HepG2 (cell line): ENCODE data around the gene TBC1D1. TPM values are rescaled to one million over a fixed set of nuclear protein-coding genes. Genes with fewer than 3 reads are reported as not detected.

Experiments used
- EED ChIP-seq: sonication (generic); formaldehyde crosslinking; IDR thresholded peaks from 2 replicates; pipeline ENCODE4 v1.5.0; 2020; ENCODE audit warnings: mild to moderate bottlenecking, missing genetic modification reagents
- FOSL2 ChIP-seq: sonication (generic); formaldehyde crosslinking; IDR thresholded peaks from 2 replicates; pipeline ENCODE4 v1.4.0; 2020; ENCODE audit warnings: missing genetic modification reagents
- HMG20A ChIP-seq: IDR thresholded peaks from 2 replicates; pipeline ENCODE4 v1.6.1; 2016; ENCODE audit warnings: borderline replicate concordance
- MEIS1 ChIP-seq: sonication (generic); formaldehyde crosslinking; IDR thresholded peaks from 2 replicates; pipeline ENCODE4 v1.9.0; 2021; ENCODE audit warnings: mild to moderate bottlenecking, missing genetic modification reagents, moderate library complexity, borderline replicate concordance
- PLRG1 ChIP-seq: fragments of 450-650 bp; conservative IDR thresholded peaks from 2 replicates; pipeline ENCODE4 v1.6.1; 2016
- ZKSCAN5 ChIP-seq: sonication (generic); formaldehyde crosslinking; IDR thresholded peaks from 2 replicates; pipeline ENCODE4 v1.5.1; 2020; ENCODE audit warnings: mild to moderate bottlenecking, missing genetic modification reagents
- ZNF121 ChIP-seq: sonication (generic); formaldehyde crosslinking; IDR thresholded peaks from 2 replicates; pipeline ENCODE4 v1.5.0; 2020; ENCODE audit warnings: mild to moderate bottlenecking, missing genetic modification reagents
- ZNF552 ChIP-seq: sonication (generic); formaldehyde crosslinking; IDR thresholded peaks from 2 replicates; pipeline ENCODE4 v1.9.0; 2022; ENCODE audit warnings: missing genetic modification reagents, mild to moderate bottlenecking, borderline replicate concordance
- ZNF609 ChIP-seq: sonication (generic); formaldehyde crosslinking; IDR thresholded peaks from 2 replicates; pipeline ENCODE4 v1.4.0; 2020; ENCODE audit warnings: mild to moderate bottlenecking, missing genetic modification reagents, borderline replicate concordance
- ZNF674 ChIP-seq: sonication (generic); formaldehyde crosslinking; IDR thresholded peaks from 2 replicates; pipeline ENCODE4 v1.5.0; 2020; ENCODE audit warnings: low read depth, mild to moderate bottlenecking, missing genetic modification reagents
- ZNF773 ChIP-seq: sonication (generic); formaldehyde crosslinking; IDR thresholded peaks from 2 replicates; pipeline ENCODE4 v1.4.0; 2020; ENCODE audit warnings: missing genetic modification reagents, borderline replicate concordance
- ZSCAN12 ChIP-seq: sonication (generic); formaldehyde crosslinking; IDR thresholded peaks from 2 replicates; pipeline ENCODE4 v1.9.0; 2021; ENCODE audit warnings: mild to moderate bottlenecking, missing genetic modification reagents
- ZSCAN9 ChIP-seq: IDR thresholded peaks from 2 replicates; pipeline ENCODE4 v1.6.1; 2016; ENCODE audit warnings: borderline replicate concordance
- ZXDC ChIP-seq: sonication (generic); formaldehyde crosslinking; IDR thresholded peaks from 2 replicates; pipeline ENCODE4 v1.5.0; 2020; ENCODE audit warnings: mild to moderate bottlenecking, missing genetic modification reagents
- polyA plus RNA-seq, 8 experiments: library from polyadenylated mRNA; depleted of rRNA in 3 of 8; stranded (reverse) in 7 of 8; unstranded in 1 of 8; fragments of >200 nt; fragmentation: Illumina TruSeq in 4 of 8; extraction: Trizol in 4 of 8; gene quantifications; 2 replicates each; pipeline versions ENCODE4 v1.2.1 to v1.2.3, GENCODE V29; 2011 to 2016; ENCODE audit warnings: low read depth in 4 of 8, missing spikeins in 1 of 8, mixed read lengths in 1 of 8; ENCODE audit not compliant: insufficient read depth in 1 of 8
- total RNA-seq, 5 experiments: library from RNA; depleted of rRNA; stranded (reverse); fragments of >200 nt; fragmentation: Illumina TruSeq; extraction: Trizol; gene quantifications; 2 replicates each; pipeline ENCODE4 v1.2.3, GENCODE V29; 2016; ENCODE audit warnings: low read depth in 1 of 5
- TF ChIP-seq, protein P1 (sequence below): IDR thresholded peaks from 2 replicates; pipeline ENCODE4 v1.6.1; 2018; ENCODE audit warnings: missing genetic modification reagents
- TF ChIP-seq, protein P2 (sequence below): sonication (generic); formaldehyde crosslinking; IDR thresholded peaks from 2 replicates; pipeline ENCODE4 v1.9.0; 2021; ENCODE audit warnings: missing genetic modification reagents, mild to moderate bottlenecking, borderline replicate concordance
- TF ChIP-seq, protein P3 (sequence below): sonication (generic); formaldehyde crosslinking; IDR thresholded peaks from 2 replicates; pipeline ENCODE4 v1.4.0; 2020; ENCODE audit warnings: missing genetic modification reagents, borderline replicate concordance

Gene TBC1D1
- total and polyA plus RNA-seq, 2 of the 13 experiments (the other 11 are each of a cell fraction or from before 2014, with no cell fraction given): 37.3 to 62.8 TPM

GRCh38 chr4:38160487-38161207, 269.8 kb downstream of the TBC1D1 start (continued):
- TF ChIP-seq FOSL2 (CRISPR knock-in tag): peak; percentile 92
- no peak for TF ChIP-seq PLRG1
- TF ChIP-seq, protein P1, sequence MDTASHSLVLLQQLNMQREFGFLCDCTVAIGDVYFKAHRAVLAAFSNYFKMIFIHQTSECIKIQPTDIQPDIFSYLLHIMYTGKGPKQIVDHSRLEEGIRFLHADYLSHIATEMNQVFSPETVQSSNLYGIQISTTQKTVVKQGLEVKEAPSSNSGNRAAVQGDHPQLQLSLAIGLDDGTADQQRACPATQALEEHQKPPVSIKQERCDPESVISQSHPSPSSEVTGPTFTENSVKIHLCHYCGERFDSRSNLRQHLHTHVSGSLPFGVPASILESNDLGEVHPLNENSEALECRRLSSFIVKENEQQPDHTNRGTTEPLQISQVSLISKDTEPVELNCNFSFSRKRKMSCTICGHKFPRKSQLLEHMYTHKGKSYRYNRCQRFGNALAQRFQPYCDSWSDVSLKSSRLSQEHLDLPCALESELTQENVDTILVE (CRISPR knock-in tag): no peak
- TF ChIP-seq ZSCAN12 (CRISPR knock-in tag): no peak
- TF ChIP-seq HMG20A: peak; percentile 84; the same call in 1 of the 2 replicates
- 0 out of 2 replicates have a peak, but pooled peaks have one; percentile 16 for TF ChIP-seq ZNF609 (CRISPR knock-in tag)
- TF ChIP-seq ZKSCAN5: no peak
- no peak for TF ChIP-seq ZNF773
- TF ChIP-seq ZXDC: no peak
- no peak for TF ChIP-seq ZNF121
- no peak for TF ChIP-seq ZSCAN9 (CRISPR knock-in tag)
- TF ChIP-seq, protein P2, sequence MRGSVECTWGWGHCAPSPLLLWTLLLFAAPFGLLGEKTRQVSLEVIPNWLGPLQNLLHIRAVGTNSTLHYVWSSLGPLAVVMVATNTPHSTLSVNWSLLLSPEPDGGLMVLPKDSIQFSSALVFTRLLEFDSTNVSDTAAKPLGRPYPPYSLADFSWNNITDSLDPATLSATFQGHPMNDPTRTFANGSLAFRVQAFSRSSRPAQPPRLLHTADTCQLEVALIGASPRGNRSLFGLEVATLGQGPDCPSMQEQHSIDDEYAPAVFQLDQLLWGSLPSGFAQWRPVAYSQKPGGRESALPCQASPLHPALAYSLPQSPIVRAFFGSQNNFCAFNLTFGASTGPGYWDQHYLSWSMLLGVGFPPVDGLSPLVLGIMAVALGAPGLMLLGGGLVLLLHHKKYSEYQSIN (CRISPR knock-in tag): no peak
- TF ChIP-seq EED (CRISPR knock-in tag): no peak
- TF ChIP-seq, protein P3, sequence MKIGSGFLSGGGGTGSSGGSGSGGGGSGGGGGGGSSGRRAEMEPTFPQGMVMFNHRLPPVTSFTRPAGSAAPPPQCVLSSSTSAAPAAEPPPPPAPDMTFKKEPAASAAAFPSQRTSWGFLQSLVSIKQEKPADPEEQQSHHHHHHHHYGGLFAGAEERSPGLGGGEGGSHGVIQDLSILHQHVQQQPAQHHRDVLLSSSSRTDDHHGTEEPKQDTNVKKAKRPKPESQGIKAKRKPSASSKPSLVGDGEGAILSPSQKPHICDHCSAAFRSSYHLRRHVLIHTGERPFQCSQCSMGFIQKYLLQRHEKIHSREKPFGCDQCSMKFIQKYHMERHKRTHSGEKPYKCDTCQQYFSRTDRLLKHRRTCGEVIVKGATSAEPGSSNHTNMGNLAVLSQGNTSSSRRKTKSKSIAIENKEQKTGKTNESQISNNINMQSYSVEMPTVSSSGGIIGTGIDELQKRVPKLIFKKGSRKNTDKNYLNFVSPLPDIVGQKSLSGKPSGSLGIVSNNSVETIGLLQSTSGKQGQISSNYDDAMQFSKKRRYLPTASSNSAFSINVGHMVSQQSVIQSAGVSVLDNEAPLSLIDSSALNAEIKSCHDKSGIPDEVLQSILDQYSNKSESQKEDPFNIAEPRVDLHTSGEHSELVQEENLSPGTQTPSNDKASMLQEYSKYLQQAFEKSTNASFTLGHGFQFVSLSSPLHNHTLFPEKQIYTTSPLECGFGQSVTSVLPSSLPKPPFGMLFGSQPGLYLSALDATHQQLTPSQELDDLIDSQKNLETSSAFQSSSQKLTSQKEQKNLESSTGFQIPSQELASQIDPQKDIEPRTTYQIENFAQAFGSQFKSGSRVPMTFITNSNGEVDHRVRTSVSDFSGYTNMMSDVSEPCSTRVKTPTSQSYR (CRISPR knock-in tag): no peak
- TF ChIP-seq ZNF674 (CRISPR knock-in tag): no peak
- no peak for TF ChIP-seq MEIS1
- TF ChIP-seq ZNF552 (CRISPR knock-in tag): no peak
